Left ventricle myocardium inferior (tissue), 1 donor: ENCODE results near the gene SLC29A4. TPM values are rescaled to one million over a fixed set of nuclear protein-coding genes. Genes with fewer than 3 reads are reported as not detected.
A peak's percentile ranks its signal among the peaks of the same experiment; 100 is the strongest.
"Not testable (repeated sequence)": the region's sequence is repeated elsewhere in the genome, so short reads cannot be mapped to it uniquely, and the experiment has no call there.

Experiments used
- DNase-seq: peaks from one replicate; pipeline ENCODE4 v3.0.0-alpha.2; 2020
- H3K27ac ChIP-seq: fragments of 200-600 bp; replicated peaks from 2 replicates; pipeline ENCODE4 v1.8.0; 2021
- H3K27me3 ChIP-seq: fragments of 200-600 bp; 2 replicates; pipeline ENCODE4 v1.8.0; 2021; ENCODE audit warnings: low read depth
- H3K36me3 ChIP-seq: fragments of 200-600 bp; 2 replicates; pipeline ENCODE4 v1.8.0; 2021
- H3K4me1 ChIP-seq: fragments of 200-600 bp; 2 replicates; pipeline ENCODE4 v1.8.0; 2021
- H3K4me3 ChIP-seq: fragments of 200-600 bp; 2 replicates; pipeline ENCODE4 v1.8.0; 2021; ENCODE audit warnings: mild to moderate bottlenecking, moderate library complexity
- H3K9me3 ChIP-seq: fragments of 200-600 bp; replicated peaks from 2 replicates; pipeline ENCODE4 v1.8.0; 2021
- CTCF ChIP-seq: fragments of 200-600 bp; IDR thresholded peaks from 2 replicates; pipeline ENCODE4 v1.8.0; 2021; ENCODE audit warnings: antibody characterized with exemption, mild to moderate bottlenecking, borderline replicate concordance
- intact Hi-C: fragments of 100-400 bp; cut with micrococcal nuclease; formaldehyde crosslinking; loops from one replicate; pipeline ENCODE4 v1.11.0; 2022
- total RNA-seq: library from RNA; stranded (reverse); fragmentation: NEBNext Ultra II Directional; extraction: Animal tissue kit (Norgen Biotek cat#: 25700); gene quantifications from one replicate; pipeline ENCODE4 v1.2.1, GENCODE V29; 2021
- donor health status: DM: no; HTN: yes; CAD: no; lungs with severe emphysema.

SLC29A4 gene
- total RNA-seq, 1 donor from 2014 or later, result 3.7 TPM

GRCh38 chr7:5274441-5274840 is 8.3 kb upstream of the SLC29A4 start:
- Histone ChIP-seq H3K36me3 (no peaks in the 10 kb centered on the region), H3K27me3 (peaks cover 18% of the 10 kb centered on the region), H3K4me3 (no peak overlapping the region), H3K27ac (no peak overlapping the region), H3K4me1 (peaks cover 4% of the 10 kb centered on the region), H3K9me3 (no peaks in the 10 kb centered on the region)
- no peak for DNase-seq
- TF ChIP-seq CTCF, result no peak
- intact Hi-C loops, result no loop called here

GRCh38 chr7:5274985-5275431 is 7.7 kb upstream of the SLC29A4 start:
- H3K9me3 ChIP-seq, H3K4me3 ChIP-seq, intact Hi-C loops, H3K27ac ChIP-seq, H3K36me3 ChIP-seq, H3K4me1 ChIP-seq: not testable (repeated sequence)
- H3K27me3 ChIP-seq, result peaks cover 18% of the 10 kb centered on the region
- DNase-seq, result peak; percentile 33

GRCh38 chr7:5275510-5275909 is 7.2 kb upstream of the SLC29A4 start:
- H3K4me1 ChIP-seq, intact Hi-C loops, H3K9me3 ChIP-seq, H3K27ac ChIP-seq, H3K36me3 ChIP-seq, H3K4me3 ChIP-seq: not testable (repeated sequence)
- DNase-seq, result peak; percentile 43
- H3K27me3 ChIP-seq, result peaks cover 18% of the 10 kb centered on the region

- H3K27me3 ChIP-seq, result peaks cover 18% of the 10 kb centered on the region
- H3K27ac ChIP-seq, intact Hi-C loops: not testable (repeated sequence)
These were observed 6.6 kb upstream of the SLC29A4 start for GRCh38 chr7:5276123-5276522.

GRCh38 chr7:5276611-5277010 is 6.1 kb upstream of the SLC29A4 start:
- Histone ChIP-seq H3K27ac (no peak overlapping the region), H3K36me3 (no peaks in the 10 kb centered on the region), H3K27me3 (peaks cover 18% of the 10 kb centered on the region), H3K4me3 (no peak overlapping the region), H3K9me3 (no peaks in the 10 kb centered on the region), H3K4me1 (peaks cover 4% of the 10 kb centered on the region)
- intact Hi-C loops, result no loop called here
- no peak for DNase-seq
- no peak for TF ChIP-seq CTCF

More at GRCh38 chr7:5276123-5276522, 6.6 kb upstream of the SLC29A4 start:
- not testable (repeated sequence) for H3K4me1 ChIP-seq, H3K4me3 ChIP-seq, H3K36me3 ChIP-seq, DNase-seq, H3K9me3 ChIP-seq

- no peaks in the 10 kb centered on the region for H3K9me3 ChIP-seq
- H3K27ac ChIP-seq, result no peak overlapping the region
These were observed 4.0 kb upstream of the SLC29A4 start for GRCh38 chr7:5278766-5279165.

GRCh38 chr7:5279734-5280133 is 3.0 kb upstream of the SLC29A4 start:
- intact Hi-C loops, result no loop called here
- peaks cover 11% of the 10 kb centered on the region for H3K4me1 ChIP-seq
- DNase-seq, result no peak
- no peak overlapping the region for H3K27ac ChIP-seq
- H3K9me3 ChIP-seq, result no peaks in the 10 kb centered on the region
- no peaks in the 10 kb centered on the region for H3K36me3 ChIP-seq
- no peak for TF ChIP-seq CTCF
- H3K4me3 ChIP-seq, result no peak overlapping the region
- H3K27me3 ChIP-seq, result peaks cover 16% of the 10 kb centered on the region

More at GRCh38 chr7:5278766-5279165, 4.0 kb upstream of the SLC29A4 start:
- intact Hi-C loops, result no loop called here
- no peak overlapping the region for H3K4me3 ChIP-seq
- TF ChIP-seq CTCF, result no peak
- no peak for DNase-seq
- H3K36me3 ChIP-seq, result no peaks in the 10 kb centered on the region
- H3K4me1 ChIP-seq, result peaks cover 10% of the 10 kb centered on the region
- peaks cover 21% of the 10 kb centered on the region for H3K27me3 ChIP-seq

GRCh38 chr7:5281598-5282500 is 894 bp upstream of the SLC29A4 start:
- H3K36me3 ChIP-seq, H3K9me3 ChIP-seq, H3K4me1 ChIP-seq, DNase-seq, intact Hi-C loops, H3K4me3 ChIP-seq, H3K27ac ChIP-seq: not testable (repeated sequence)
- H3K27me3 ChIP-seq, result peaks cover 11% of the 10 kb centered on the region
